Islet of Langerhans (tissue), 1 donor: ENCODE results near the gene C1QTNF12.

ENCODE experiments used
- FAIRE-seq: peaks from one replicate; lab custom pipeline; 2011; peaks lifted over from hg19 to GRCh38; lab: Jason Lieb, UNC

The C1QTNF12 gene

DNA sequence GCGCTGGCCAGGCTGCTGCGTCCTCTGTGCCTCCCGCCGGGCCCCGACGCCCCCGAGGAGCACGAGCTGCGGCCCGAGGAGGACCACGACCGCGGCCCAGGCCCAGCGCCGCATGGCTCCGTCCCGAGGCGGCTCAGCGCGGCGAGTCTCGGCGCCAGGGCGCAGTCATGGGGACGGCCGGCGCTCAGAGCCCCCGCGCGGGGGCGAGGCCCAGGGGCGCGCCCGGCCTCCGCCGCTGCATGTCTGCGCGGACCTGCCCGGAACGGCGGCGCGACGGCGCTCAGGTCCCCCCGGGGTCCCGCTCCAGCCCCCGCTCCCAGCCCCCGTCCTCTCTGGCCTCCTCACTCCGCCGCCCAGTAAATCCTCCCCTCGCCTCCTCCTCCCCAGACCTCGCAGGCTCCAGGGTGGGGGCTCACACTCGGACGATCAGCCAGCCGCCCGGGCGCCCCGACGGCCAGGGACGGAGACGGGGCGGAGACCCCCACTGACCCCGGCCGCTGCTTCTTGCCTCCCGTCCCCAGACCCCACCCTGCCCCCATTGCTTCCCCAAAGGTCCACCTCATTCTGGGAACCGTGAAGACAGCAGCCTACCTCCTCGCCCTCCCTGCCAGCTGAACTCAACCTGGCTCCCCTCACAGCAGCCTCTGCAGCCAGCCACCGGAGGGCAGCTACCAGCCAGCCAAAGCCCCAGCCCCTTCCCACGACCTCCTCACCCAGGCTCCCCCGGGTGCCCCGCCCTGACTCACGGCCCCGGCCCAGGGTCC is at the start of gene C1QTNF12:
Gene C1QTNF12, minus strand, starts transcription at position 146 of the 764 bp plus-strand sequence. Its CDS starts 32 bp downstream, at position 114.
- no peak for FAIRE-seq

DNA sequence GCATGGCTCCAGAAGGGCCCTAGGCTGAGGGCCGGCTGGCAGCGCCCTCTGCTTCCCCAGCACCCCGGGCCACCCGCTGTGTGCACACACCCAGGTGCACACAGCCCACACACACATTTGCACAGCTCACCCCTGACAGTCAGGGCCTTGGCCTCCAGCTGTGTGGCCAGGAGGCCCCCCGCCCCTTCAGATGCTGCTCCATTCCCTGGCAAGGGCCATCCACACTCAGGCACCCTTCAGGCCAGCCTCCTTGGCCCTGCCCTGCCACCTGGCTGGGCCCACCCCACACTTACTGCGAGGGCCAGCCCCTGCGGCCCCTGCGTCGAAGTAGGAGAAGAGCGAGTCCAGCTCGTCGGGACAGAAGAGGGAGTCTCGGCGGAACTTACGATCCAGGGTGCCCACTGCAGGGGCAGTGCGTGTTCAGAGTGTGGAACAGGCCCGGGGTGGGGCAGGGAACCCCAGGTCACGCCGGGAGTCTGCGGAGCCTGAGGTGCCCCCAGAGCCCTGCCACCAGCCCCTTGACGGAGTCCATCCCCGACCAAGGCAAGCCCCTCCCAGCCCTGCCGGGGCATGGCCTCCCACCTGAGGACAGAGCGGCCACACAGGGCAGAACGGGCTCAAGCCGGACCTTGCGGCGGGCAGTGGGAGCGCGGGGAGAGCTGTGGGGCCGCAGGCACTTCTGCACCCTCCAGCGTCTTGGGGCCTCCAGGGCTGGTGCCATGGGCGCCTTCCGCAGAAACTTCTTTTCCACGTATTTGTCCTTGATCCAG is 48.8 kb upstream of the C1QTNF12 start:
- FAIRE-seq = no peak

- no peak for FAIRE-seq
Measured at GRCh38 chr1:1294250-1294890, 47.8 kb upstream of the C1QTNF12 start.

GRCh38 chr1:1293263-1294249 is 47.0 kb upstream of the C1QTNF12 start:
- no peak for FAIRE-seq

DNA sequence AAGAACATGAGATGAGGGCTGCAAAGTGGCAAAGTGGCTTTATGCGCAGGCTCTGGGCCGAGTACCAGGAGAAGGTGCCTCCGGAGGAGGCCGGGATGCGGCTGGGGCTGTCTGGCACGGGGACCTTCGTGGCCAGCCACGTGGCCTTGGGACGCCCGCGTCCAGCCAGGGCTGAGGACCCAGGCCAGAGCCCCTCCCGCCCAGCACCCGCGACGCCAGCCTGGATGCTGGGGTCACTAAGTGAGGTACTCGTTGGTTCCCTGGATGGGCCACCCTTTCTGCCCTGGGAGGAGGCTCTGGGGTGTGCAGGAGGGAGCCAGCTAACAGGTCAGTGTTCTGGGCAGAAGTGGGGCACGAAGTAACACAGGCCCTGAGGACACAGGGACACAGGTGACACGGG is 46.3 kb upstream of the C1QTNF12 start:
- FAIRE-seq = no peak

GRCh38 chr1:1292442-1292779 is 45.9 kb upstream of the C1QTNF12 start:
- no peak for FAIRE-seq

DNA sequence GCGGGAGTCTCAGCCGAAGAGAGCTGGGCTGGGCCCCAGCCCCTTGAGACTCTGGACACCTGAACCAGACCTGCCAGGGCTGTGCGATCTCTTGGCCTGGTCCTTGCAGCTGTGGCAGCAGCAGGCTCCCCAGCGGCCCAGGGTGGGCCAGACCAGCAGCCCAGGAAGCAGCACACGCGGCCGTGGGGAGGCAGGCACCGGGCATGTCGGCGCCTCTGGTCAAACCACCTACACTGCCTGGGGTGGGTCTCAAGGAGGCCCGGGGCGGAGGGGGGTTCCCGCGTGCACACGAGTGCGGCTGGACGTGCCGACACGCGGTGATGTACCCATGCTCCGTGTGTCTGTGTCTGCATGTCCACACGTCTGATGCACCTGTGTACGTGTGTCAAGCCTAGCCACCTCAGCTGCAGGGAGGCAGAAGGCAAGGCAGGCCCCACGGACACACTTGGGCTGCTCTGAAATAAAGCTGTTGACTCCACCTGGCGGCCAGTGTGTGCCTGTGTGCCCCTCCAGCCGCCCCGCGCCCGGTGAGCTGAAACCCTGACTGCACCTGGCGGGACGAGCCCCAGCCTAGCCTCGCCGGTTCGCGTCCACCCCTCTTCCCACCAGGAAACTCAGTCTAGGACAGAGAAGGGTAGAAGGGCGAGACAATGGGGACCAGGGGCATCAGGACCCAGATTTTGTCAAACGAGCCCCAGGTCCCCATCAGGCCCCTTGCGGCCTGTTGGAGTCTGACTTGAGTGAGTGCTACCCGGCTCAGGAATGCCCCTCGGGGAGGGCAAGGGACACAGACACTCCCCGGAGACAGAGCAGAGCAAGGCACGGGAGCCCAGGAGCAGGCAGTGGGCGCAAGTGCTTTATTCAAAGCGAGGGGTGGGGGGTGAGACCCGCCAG is 45.3 kb upstream of the C1QTNF12 start:
- no peak for FAIRE-seq

GRCh38 chr1:1291023-1291528 is 44.6 kb upstream of the C1QTNF12 start:
- no peak for FAIRE-seq

DNA sequence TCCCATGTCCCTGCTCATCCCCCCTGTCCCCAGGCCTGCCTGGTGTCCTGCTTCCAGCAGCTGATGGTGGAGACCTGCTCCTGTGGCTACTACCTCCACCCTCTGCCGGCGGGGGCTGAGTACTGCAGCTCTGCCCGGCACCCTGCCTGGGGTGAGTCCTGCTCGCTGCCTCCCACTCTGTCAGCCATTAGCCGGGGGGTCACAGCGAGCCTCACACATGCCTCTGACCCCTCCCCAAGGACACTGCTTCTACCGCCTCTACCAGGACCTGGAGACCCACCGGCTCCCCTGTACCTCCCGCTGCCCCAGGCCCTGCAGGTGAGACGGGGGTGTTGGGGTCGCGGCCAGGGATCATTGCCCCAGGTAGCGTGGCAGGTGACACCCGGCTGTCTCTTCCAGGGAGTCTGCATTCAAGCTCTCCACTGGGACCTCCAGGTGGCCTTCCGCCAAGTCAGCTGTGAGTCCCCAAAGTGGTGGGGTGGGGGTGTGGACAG is 43.8 kb upstream of the C1QTNF12 start:
- no peak for FAIRE-seq

DNA sequence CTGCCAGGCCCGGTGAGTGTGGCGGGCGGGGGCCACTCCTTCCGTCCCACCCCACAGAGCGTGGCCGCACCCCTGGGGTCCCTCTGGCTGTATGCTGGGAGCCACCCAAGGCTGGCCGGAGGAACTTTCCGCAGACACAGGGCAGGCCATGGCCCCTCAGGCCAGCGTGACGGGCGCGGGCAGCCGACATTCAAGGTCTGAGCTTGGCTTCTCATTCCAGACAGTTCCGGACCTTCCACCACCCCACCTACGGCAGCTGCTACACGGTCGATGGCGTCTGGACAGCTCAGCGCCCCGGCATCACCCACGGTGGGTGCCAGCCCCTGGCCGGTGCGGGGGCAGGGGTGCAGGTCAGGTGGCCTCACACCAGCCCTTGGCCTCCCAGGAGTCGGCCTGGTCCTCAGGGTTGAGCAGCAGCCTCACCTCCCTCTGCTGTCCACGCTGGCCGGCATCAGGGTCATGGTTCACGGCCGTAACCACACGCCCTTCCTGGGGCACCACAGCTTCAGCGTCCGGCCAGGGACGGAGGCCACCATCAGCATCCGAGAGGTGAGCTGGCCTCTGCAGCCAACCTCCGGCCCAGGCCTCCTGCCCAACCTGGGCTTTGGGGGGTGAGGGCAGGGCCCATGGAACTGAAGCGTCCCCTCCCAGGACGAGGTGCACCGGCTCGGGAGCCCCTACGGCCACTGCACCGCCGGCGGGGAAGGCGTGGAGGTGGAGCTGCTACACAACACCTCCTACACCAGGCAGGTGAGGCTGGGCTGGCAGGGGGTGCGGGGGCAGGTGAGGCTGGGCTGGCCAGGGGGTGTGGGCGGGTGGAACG is 41.0 kb upstream of the C1QTNF12 start:
- FAIRE-seq = no peak

GRCh38 chr1:1286313-1287261 is 40.1 kb upstream of the C1QTNF12 start:
- FAIRE-seq = no peak

- no peak for FAIRE-seq
Measured at GRCh38 chr1:1285611-1286311, 39.2 kb upstream of the C1QTNF12 start.

DNA sequence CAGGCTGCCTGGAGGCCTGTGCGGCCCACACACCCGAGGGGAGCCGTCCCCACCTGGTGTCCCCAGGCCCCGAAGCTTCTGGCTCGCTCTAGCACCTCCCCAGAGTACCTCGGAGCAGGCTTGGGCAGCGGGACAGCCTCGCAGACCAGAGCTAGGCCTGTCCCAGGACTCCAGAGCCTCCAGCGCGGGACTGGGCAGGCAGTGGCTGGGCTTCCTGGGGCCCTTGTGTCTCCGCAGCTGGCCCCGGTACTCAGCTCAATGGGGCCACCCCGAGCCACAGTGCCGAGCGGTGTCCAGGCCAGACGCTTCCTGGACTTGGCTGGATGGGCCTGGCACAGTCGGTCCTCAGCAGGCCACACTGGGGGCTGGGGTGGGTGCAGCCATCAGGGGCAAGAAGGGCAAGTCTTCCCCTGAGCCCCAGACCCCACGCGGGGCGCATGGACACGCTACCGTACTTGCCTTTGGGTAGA is 38.6 kb upstream of the C1QTNF12 start:
- FAIRE-seq = no peak

DNA sequence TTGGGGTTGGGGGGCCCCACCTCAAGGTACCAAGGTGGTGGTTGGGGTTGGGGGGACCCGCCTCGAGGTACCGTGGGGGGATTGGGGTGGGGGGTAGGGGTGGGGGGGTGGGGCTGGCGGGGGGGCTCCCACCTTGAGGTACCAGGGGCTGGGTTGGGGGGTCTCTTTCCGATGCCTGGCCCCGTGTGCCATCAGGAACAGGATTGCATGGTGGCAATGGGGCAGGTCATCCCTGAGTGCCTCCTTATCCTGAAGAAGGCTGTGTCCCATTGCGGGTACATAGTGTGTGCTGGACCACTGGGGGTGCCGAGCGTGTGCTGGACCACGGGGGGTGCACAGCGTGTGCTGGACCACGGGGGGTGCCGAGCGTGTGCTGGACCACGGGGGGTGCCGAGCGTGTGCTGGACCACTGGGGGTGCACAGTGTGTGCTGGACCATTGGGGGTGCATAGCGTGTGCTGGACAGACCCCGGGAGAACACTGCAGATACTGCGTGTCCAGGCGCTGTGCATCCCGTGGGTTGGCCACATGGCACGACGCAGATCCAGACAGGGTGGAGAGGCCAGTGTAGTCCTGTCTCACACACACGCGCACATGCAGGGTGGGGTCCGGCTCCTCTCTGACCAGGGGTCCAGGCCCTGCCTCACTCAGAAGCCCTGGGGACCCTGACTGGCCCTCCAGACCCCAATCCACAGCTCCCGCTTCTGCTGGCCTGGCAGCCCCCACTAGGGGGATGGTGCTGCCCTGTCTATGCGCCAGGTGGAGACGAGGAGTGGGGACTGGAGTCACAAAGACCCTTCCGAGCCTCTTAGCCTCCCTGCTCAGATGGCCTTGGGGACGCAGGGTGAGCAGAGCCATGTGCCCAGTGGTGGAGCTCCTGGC is 37.9 kb upstream of the C1QTNF12 start:
- FAIRE-seq = no peak

DNA sequence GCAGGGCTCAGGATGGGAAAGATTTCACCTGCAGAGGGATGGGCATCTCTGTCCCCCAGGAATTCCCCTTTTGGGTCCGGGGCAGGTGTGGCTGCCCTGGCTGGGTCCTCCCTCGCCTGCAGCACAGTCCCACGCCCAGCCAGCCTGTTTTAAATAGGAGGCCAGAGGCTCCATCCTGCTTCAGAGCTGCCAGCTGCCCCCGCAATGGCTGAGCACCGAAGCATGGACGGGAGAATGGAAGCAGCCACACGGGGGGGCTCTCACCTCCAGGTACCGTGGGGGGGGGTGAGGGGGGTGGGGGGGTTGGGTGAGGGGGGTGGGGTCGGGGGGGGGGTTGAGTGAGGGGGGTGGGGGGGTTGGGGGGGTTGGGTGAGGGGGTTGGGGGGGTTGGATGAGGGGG is 37.3 kb upstream of the C1QTNF12 start:
- no peak for FAIRE-seq

DNA sequence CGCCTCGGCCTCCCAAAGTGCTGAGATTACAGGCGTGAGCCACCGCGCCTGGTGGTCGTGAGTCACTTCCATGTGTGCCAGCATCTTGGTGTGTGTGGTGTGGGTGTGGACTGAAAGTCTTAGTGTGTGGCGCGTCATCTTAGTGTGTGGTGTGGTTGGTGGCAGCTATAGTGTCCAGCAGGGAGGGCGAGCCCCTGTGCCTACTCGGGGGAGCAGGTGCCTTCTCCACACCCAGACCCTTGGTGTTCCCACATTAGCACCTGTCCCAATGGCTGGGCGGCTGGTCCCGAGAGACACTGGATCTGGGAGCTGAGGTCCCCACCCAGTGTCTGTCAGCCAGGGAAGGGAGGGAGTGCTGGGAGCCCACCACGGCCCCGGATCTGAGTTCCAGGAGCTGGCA is 36.5 kb upstream of the C1QTNF12 start:
- no peak for FAIRE-seq
